ENCODE data around the gene SPOCD1. TPM values are rescaled to one million over a fixed set of nuclear protein-coding genes. Genes with fewer than 3 reads are reported as not detected.

Gene SPOCD1
- total and polyA plus RNA-seq, 2 donors from 2014 or later = 0.22 to 0.98 TPM

- no peak for FAIRE-seq
- DNase-seq = no peak
Measured at GRCh38 chr1:31839662-31840343, 24.0 kb upstream of the SPOCD1 start.

DNA sequence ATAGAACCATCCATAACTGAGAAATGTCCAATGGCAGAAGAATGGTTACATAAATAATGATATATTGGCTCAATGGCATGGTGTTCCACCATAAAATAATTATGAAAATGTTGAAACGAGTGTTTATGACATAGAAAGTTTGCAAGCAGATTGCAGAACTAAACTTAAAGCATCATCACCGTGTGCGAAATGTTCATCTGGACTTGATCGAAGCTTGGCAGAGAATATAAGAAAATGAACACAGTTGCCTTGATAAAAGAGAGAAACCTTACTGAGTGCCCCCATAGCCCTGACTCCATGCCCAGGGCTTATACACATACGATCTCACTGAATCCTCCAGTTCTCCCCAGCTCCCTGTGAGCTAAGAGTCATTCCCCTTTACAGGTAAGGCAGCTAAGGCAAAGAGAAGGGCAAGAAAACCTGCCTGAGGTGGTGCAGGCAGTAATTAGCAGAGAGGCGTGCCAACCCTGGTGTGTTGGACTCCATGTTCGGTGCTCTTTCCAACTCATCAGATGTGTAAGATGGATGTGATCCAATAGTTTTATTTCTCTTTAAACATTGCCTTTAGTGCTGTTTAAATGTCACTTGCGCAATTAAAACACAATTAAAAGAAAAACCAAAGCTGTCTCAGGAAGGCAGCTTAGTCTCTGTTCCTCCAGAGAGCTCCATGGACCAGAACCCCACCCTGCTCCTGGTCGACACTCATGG is 21.8 kb upstream of the SPOCD1 start:
- Histone ChIP-seq H3K27ac (ENCODE audit: low read depth in 2 of 2, low read length in 2 of 2) (no peak overlapping the region), H3K9me3 (ENCODE audit: control insufficient read depth in 2 of 3, insufficient read depth in 1 of 3, low read length in 3 of 3) (no peaks in the 10 kb centered on the region), H3K4me3 (ENCODE audit: low read length in 3 of 3) (no peak overlapping the region), H3K4me1 (ENCODE audit: control insufficient read depth in 2 of 3, insufficient read depth in 2 of 3, low read depth in 1 of 3, low read length in 3 of 3) (no peaks in the 10 kb centered on the region), H3K36me3 (ENCODE audit: control insufficient read depth in 2 of 3, insufficient read depth in 3 of 3, low read length in 3 of 3) (no peaks in the 10 kb centered on the region), H3K9ac (ENCODE audit: low read length in 3 of 3) (no peak overlapping the region), H3K27me3 (ENCODE audit: control insufficient read depth, insufficient read depth, low read length) (no peaks in the 10 kb centered on the region)
- FAIRE-seq (no peak), DNase-seq (no peak)
- intact Hi-C loops (cut with DNase I) = no loop called here
- TF ChIP-seq CTCF (IDR thresholded peaks at IDR 0.05; ENCODE audit: borderline replicate concordance, extremely low read depth, insufficient read depth) = no peak

More at GRCh38 chr1:31839662-31840343, 24.0 kb upstream of the SPOCD1 start:
- Histone ChIP-seq H3K27ac (ENCODE audit: low read depth in 2 of 2, low read length in 2 of 2) (no peak overlapping the region), H3K9me3 (ENCODE audit: control insufficient read depth in 2 of 3, insufficient read depth in 1 of 3, low read length in 3 of 3) (no peaks in the 10 kb centered on the region), H3K36me3 (ENCODE audit: control insufficient read depth in 2 of 3, insufficient read depth in 3 of 3, low read length in 3 of 3) (no peaks in the 10 kb centered on the region), H3K27me3 (ENCODE audit: control insufficient read depth, insufficient read depth, low read length) (no peaks in the 10 kb centered on the region), H3K4me1 (ENCODE audit: control insufficient read depth in 2 of 3, insufficient read depth in 2 of 3, low read depth in 1 of 3, low read length in 3 of 3) (no peaks in the 10 kb centered on the region), H3K9ac (ENCODE audit: low read length in 3 of 3) (no peak overlapping the region), H3K4me3 (ENCODE audit: low read length in 3 of 3) (no peak overlapping the region)
- intact Hi-C loops (cut with DNase I) = no loop called here
- no peak for TF ChIP-seq CTCF (IDR thresholded peaks at IDR 0.05; ENCODE audit: borderline replicate concordance, extremely low read depth, insufficient read depth)

- Histone ChIP-seq H3K4me1 (ENCODE audit: control insufficient read depth in 2 of 3, insufficient read depth in 2 of 3, low read depth in 1 of 3, low read length in 3 of 3) (no peaks in the 10 kb centered on the region), H3K27ac (ENCODE audit: low read depth in 2 of 2, low read length in 2 of 2) (no peak overlapping the region), H3K27me3 (ENCODE audit: control insufficient read depth, insufficient read depth, low read length) (no peaks in the 10 kb centered on the region), H3K36me3 (ENCODE audit: control insufficient read depth in 2 of 3, insufficient read depth in 3 of 3, low read length in 3 of 3) (no peaks in the 10 kb centered on the region), H3K9me3 (ENCODE audit: control insufficient read depth in 2 of 3, insufficient read depth in 1 of 3, low read length in 3 of 3) (no peaks in the 10 kb centered on the region), H3K9ac (ENCODE audit: low read length in 3 of 3) (no peak overlapping the region), H3K4me3 (ENCODE audit: low read length in 3 of 3) (no peak overlapping the region)
- no peak for FAIRE-seq
- intact Hi-C loops (cut with DNase I) = no loop called here
- no peak for DNase-seq
- no peak for TF ChIP-seq CTCF (IDR thresholded peaks at IDR 0.05; ENCODE audit: borderline replicate concordance, extremely low read depth, insufficient read depth)
Measured at GRCh38 chr1:31836638-31837037, 20.8 kb upstream of the SPOCD1 start.

Data from kidney (tissue), 14 donors.